Neural progenitor cell (in vitro differentiated cells): ENCODE results near the gene SLC16A9.

Experiments
- EZH2 ChIP-seq: fragments of 200-600 bp; sonication (generic); IDR thresholded peaks from 2 replicates; pipeline ENCODE4 v1.6.1; 2017; ENCODE audit warnings: antibody characterized with exemption, mild to moderate bottlenecking, moderate library complexity
- TF ChIP-seq, protein P1 (sequence below): fragments of 200-600 bp; sonication (generic); IDR thresholded peaks from 2 replicates; pipeline ENCODE4 v1.5.1; 2017; ENCODE audit warnings: antibody characterized with exemption, mild to moderate bottlenecking

DNA sequence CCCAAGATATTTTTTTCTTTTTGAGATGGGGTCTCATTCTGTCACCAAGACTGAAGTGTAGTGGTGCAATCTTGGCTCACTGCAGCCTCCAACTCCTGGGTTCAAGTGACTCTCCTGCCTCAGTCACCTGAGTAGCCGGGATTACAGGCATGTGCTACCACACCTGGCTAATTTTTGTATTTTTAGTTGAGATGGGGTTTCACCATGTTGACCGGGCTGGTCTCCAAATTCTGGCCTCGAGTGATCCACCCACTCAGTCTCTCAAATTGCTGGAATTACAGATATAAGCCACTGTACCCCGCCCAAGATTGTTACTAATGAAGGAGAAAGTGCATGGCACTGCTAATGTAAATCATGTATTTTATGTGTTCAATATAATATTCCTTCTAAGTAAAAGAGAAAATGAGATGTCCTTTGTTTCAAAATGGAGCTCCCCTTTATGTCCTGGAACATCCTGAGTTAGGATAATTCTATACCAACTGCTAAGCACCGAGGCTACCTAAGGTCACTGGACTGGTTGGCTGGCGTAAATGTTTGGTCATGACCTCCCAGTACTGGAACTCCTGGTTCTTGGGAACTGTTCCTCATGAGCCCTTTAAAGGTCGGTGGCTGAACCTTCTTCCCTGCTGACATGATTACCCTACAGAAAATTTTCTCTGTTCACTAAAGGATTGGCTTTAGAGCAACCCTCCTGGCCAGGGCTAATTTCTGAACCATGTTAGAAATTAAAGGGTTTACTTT, 59.9 kb downstream of the SLC16A9 start:
- TF ChIP-seq, protein P1, sequence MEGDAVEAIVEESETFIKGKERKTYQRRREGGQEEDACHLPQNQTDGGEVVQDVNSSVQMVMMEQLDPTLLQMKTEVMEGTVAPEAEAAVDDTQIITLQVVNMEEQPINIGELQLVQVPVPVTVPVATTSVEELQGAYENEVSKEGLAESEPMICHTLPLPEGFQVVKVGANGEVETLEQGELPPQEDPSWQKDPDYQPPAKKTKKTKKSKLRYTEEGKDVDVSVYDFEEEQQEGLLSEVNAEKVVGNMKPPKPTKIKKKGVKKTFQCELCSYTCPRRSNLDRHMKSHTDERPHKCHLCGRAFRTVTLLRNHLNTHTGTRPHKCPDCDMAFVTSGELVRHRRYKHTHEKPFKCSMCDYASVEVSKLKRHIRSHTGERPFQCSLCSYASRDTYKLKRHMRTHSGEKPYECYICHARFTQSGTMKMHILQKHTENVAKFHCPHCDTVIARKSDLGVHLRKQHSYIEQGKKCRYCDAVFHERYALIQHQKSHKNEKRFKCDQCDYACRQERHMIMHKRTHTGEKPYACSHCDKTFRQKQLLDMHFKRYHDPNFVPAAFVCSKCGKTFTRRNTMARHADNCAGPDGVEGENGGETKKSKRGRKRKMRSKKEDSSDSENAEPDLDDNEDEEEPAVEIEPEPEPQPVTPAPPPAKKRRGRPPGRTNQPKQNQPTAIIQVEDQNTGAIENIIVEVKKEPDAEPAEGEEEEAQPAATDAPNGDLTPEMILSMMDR = no peak
- no peak for TF ChIP-seq EZH2
